RPMI7951 (cell line): ENCODE results near the gene DMD. TPM values are rescaled to one million over a fixed set of nuclear protein-coding genes. Genes with fewer than 3 reads are reported as not detected.

ENCODE experiments used
- DNase-seq: peaks from one replicate; pipeline ENCODE4 v3.0.0-alpha.2; 2012; ENCODE audit warnings: low read depth
- total RNA-seq: library from RNA; depleted of rRNA; stranded (reverse); fragments of >200 nt; shearing (Covaris generic); gene quantifications from 2 replicates; pipeline ENCODE4 v1.2.3, GENCODE V29; 2014

DMD gene
- total RNA-seq, 1 experiment from 2014 or later, result 2.0 TPM

GRCh38 chrX:31126205-31126604 lies 2085.1 kb downstream of the DMD start:
- no peak for DNase-seq

GRCh38 chrX:31124536-31124935 lies 2086.8 kb downstream of the DMD start:
- DNase-seq, result no peak

GRCh38 chrX:31123335-31123734 lies 2088.0 kb downstream of the DMD start:
- DNase-seq, result no peak

- DNase-seq, result no peak
Measured at GRCh38 chrX:31117266-31117665, 2094.1 kb downstream of the DMD start.

GRCh38 chrX:31115398-31115797 lies 2096.0 kb downstream of the DMD start:
- DNase-seq, result no peak

- no peak for DNase-seq
Measured at GRCh38 chrX:31114858-31115257, 2096.5 kb downstream of the DMD start.

GRCh38 chrX:31112226-31112999 lies 2098.9 kb downstream of the DMD start:
- DNase-seq, result no peak

- DNase-seq, result no peak
Measured at GRCh38 chrX:31110657-31111056, 2100.7 kb downstream of the DMD start.

- DNase-seq, result peak; percentile 18
Measured at GRCh38 chrX:31099536-31100090, 2111.7 kb downstream of the DMD start.

- DNase-seq, result no peak
Measured at GRCh38 chrX:31098079-31098478, 2113.3 kb downstream of the DMD start.

GRCh38 chrX:31093639-31093975 lies 2117.7 kb downstream of the DMD start:
- no peak for DNase-seq

GRCh38 chrX:31092970-31093638 lies 2118.2 kb downstream of the DMD start:
- DNase-seq, result no peak

GRCh38 chrX:31092476-31092875 lies 2118.9 kb downstream of the DMD start:
- peak; percentile 3 for DNase-seq

- DNase-seq, result no peak
Measured at GRCh38 chrX:31091819-31092218, 2119.5 kb downstream of the DMD start.

GRCh38 chrX:31074522-31074921 lies 2136.8 kb downstream of the DMD start:
- DNase-seq, result no peak

- no peak for DNase-seq
Measured at GRCh38 chrX:31071725-31072124, 2139.6 kb downstream of the DMD start, which contains the start of gene FTHL17. Gene FTHL17 (minus strand): TSS chrX:31072041. CDS start chrX:31071953, 88 bp downstream.

GRCh38 chrX:31071262-31071661 lies 2140.1 kb downstream of the DMD start:
- DNase-seq, result no peak

- no peak for DNase-seq
Measured at GRCh38 chrX:31070057-31070468, 2141.3 kb downstream of the DMD start.
